T-cell (primary cell): ENCODE measurements around the gene FAM135A. TPM values are rescaled to one million over a fixed set of nuclear protein-coding genes. Genes with fewer than 3 reads are reported as not detected.

ENCODE experiments used
- ATAC-seq, 4 experiments: fragments of 200-7000 bp in 3 of 4; fragments of 150-1000 bp in 1 of 4; cut with Tn5 transposase; replicated peaks in 1 of 4; 1 replicate in 3 of 4; 2 replicates in 1 of 4; pipeline ENCODE4 v1.10.0; 2021; ENCODE audit warnings: moderate library complexity in 3 of 4, mild to moderate bottlenecking in 2 of 4, moderate number of reproducible peaks in 1 of 4
- CTCF ChIA-PET, 2 donors: fragments of 300-600 bp; sonication (Branson Sonifier 250); formaldehyde crosslinking; loops; one replicate each; lab custom pipeline; 2022; ENCODE audit warnings: antibody characterized with exemption in 2 of 2; lab: Charles Lee
- POLR2A ChIA-PET, 2 donors: fragments of 300-600 bp; sonication (Branson Sonifier 250); formaldehyde crosslinking; loops; one replicate each; lab custom pipeline; 2022; ENCODE audit warnings: antibody characterized with exemption in 2 of 2; lab: Charles Lee
- DNase-seq, 35 experiments: peaks; one replicate each; pipeline versions ENCODE4 v3.0.0 to v3.0.0-alpha.2; 2013 to 2023
- H3K27ac ChIP-seq: one replicate; pipeline ENCODE4 v1.5.1; 2013; ENCODE audit warnings: low read length
- H3K27me3 ChIP-seq, 2 experiments: replicated peaks in 1 of 2; 1 replicate in 1 of 2; 2 replicates in 1 of 2; pipeline versions ENCODE4 v1.6.1 to v1.7.0; 2013; ENCODE audit warnings: low read length in 1 of 2, mixed read lengths in 1 of 2; ENCODE audit not compliant: control insufficient read depth in 2 of 2, insufficient read depth in 2 of 2; ENCODE audit errors: extremely low read depth in 1 of 2
- H3K36me3 ChIP-seq, 2 donors: 1 replicate in 1 of 2; 2 replicates in 1 of 2; pipeline versions ENCODE4 v1.6.1 to v1.7.0; 2013; ENCODE audit warnings: low read length in 1 of 2; ENCODE audit not compliant: control insufficient read depth in 2 of 2, insufficient read depth in 1 of 2; ENCODE audit errors: extremely low read depth in 1 of 2
- H3K4me1 ChIP-seq, 2 experiments: 1 replicate in 1 of 2; 2 replicates in 1 of 2; pipeline versions ENCODE4 v1.6.1 to v1.7.0; 2013; ENCODE audit warnings: low read length in 2 of 2, mixed read lengths in 1 of 2; ENCODE audit not compliant: insufficient read depth in 2 of 2, control insufficient read depth in 1 of 2; ENCODE audit errors: extremely low read depth in 1 of 2
- H3K4me3 ChIP-seq, 2 donors: 1 replicate in 1 of 2; 2 replicates in 1 of 2; pipeline versions ENCODE4 v1.5.1 to v1.7.0; 2013; ENCODE audit warnings: mild to moderate bottlenecking in 2 of 2, low read length in 1 of 2, moderate library complexity in 1 of 2; ENCODE audit not compliant: control insufficient read depth in 1 of 2; ENCODE audit errors: extremely low read depth in 1 of 2
- H3K9me3 ChIP-seq: 2 replicates; pipeline ENCODE4 v1.7.0; 2013
- H3K27ac Mint-ChIP-seq, 2 donors: one replicate each; pipeline ENCODE4 v1.8.0; 2020 to 2021; ENCODE audit warnings: mild to moderate bottlenecking in 2 of 2, mixed read lengths in 2 of 2
- H3K27me3 Mint-ChIP-seq, 2 donors: one replicate each; pipeline ENCODE4 v1.8.0; 2021 to 2022; ENCODE audit warnings: mixed read lengths in 2 of 2
- H3K36me3 Mint-ChIP-seq: one replicate; pipeline ENCODE4 v1.8.0; 2021; ENCODE audit warnings: mixed read lengths
- H3K4me1 Mint-ChIP-seq, 3 donors: one replicate each; pipeline ENCODE4 v1.8.0; 2020 to 2022; ENCODE audit warnings: mixed read lengths in 3 of 3, mild to moderate bottlenecking in 1 of 3
- H3K4me3 Mint-ChIP-seq, 3 donors: one replicate each; pipeline ENCODE4 v1.8.0; 2020 to 2022; ENCODE audit warnings: mild to moderate bottlenecking in 3 of 3, mixed read lengths in 3 of 3, moderate library complexity in 3 of 3
- H3K9me3 Mint-ChIP-seq, 3 donors: one replicate each; pipeline ENCODE4 v1.8.0; 2020 to 2022; ENCODE audit warnings: mixed read lengths in 3 of 3
- WGBS: methylation state at CpG from one replicate; pipeline ENCODE4 v1.1.5; 2013; ENCODE audit warnings: missing lambda C conversion rate; ENCODE audit not compliant: insufficient coverage; 5-methylcytosine and 5-hydroxymethylcytosine counted together
- total RNA-seq, 35 experiments: library from RNA in 6 of 35; stranded (reverse) in 6 of 35; fragments of 120-200 nt in 1 of 35; gene quantifications; one replicate each; pipeline versions ENCODE4 v1.2.1 to v1.2.4 and lab custom pipeline; 2013 to 2026

The FAM135A gene
- total RNA-seq, 5 donors from 2014 or later (not counting 1 experiment from before 2014, with no cell fraction given) = 6.4 to 8.4 (median 7.6) TPM

- no peak overlapping the region for H3K27ac ChIP-seq
- no peak overlapping the region for H3K4me3 Mint-ChIP-seq
- H3K27ac Mint-ChIP-seq = no peak overlapping the region
- H3K9me3 Mint-ChIP-seq = peaks cover 0 to 5% (median 4%) of the 10 kb centered on the region in 3 donors
- POLR2A ChIA-PET = no interaction called here
- H3K4me3 ChIP-seq = no peak overlapping the region
- H3K36me3 ChIP-seq = peaks cover 0 to 6% of the 10 kb centered on the region in 2 donors
- CTCF ChIA-PET = no interaction called here
- H3K27me3 Mint-ChIP-seq = no peaks in the 10 kb centered on the region
- no peaks in the 10 kb centered on the region for H3K4me1 Mint-ChIP-seq
- H3K9me3 ChIP-seq = peaks cover 3% of the 10 kb centered on the region
- H3K27me3 ChIP-seq = no peaks in the 10 kb centered on the region
- no peak for ATAC-seq
- H3K36me3 Mint-ChIP-seq = peaks cover 38% of the 10 kb centered on the region
- H3K4me1 ChIP-seq = no peaks in the 10 kb centered on the region
- DNase-seq = no peak
These were observed 177.1 kb downstream of the FAM135A start for GRCh38 chr6:70590400-70590799.

DNA sequence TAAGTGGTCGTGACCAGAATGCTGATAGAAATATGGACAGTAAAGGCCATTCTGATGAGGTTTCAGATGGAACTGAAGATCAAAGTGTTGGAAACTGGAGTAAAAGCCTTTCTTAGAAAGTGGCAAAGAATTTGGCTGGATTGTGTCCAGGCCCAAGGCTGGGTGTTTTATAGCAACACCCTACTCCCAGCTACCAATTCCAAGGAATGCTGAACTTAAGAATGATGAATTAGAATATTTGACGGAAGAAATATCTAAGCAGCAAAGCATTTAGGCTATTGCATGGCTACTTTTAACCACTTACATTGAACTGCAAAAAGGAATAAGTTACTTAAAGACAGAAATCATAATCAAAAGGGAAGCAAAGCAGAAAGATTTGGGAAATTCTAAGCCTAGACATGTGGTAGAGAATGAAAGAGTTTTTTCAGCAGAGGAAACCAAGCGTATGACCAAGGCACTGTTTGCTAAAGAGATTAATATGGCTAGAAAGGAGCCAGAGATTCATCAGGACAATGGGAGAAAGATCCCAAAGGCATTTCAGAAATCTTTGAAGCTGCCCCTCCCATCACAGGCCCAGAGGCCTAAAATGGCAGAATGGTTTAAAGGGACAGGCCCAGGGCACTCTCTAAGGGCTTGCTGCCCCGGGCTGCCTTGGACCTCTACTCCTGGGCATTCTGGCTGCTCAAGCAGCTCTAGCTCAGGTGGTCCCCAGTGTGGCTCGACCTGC is 179.2 kb downstream of the FAM135A start:
- H3K9me3 Mint-ChIP-seq = peaks cover 0 to 5% (median 4%) of the 10 kb centered on the region in 3 donors
- Histone ChIP-seq H3K36me3 (no peaks in the 10 kb centered on the region), H3K4me1 (no peaks in the 10 kb centered on the region), H3K9me3 (peaks cover 3% of the 10 kb centered on the region), H3K4me3 (no peak overlapping the region), H3K27me3 (no peaks in the 10 kb centered on the region), H3K27ac (no peak overlapping the region)
- H3K4me1 Mint-ChIP-seq = no peaks in the 10 kb centered on the region
- ATAC-seq (no peak), DNase-seq (no peak)
- H3K4me3 Mint-ChIP-seq = no peak overlapping the region
- H3K27ac Mint-ChIP-seq = no peak overlapping the region
- 78% methylated on average over 4 of the region's 5 CpGs for WGBS
- ChIA-PET POLR2A (no interaction called here), CTCF (no interaction called here)
- peaks cover 25% of the 10 kb centered on the region for H3K36me3 Mint-ChIP-seq
- no peaks in the 10 kb centered on the region for H3K27me3 Mint-ChIP-seq

- Mint-ChIP-seq H3K27ac (no peak overlapping the region), H3K4me3 (no peak overlapping the region), H3K9me3 (peaks cover 0 to 5% (median 4%) of the 10 kb centered on the region in 3 donors), H3K36me3 (peaks cover 25% of the 10 kb centered on the region), H3K4me1 (no peaks in the 10 kb centered on the region), H3K27me3 (no peaks in the 10 kb centered on the region)
- H3K4me3 ChIP-seq = no peak overlapping the region
- peaks cover 3% of the 10 kb centered on the region for H3K9me3 ChIP-seq
- CTCF ChIA-PET = interaction anchor here in 1 of 2 donors (0.6 kb wide), 1 partner anchor 84 kb away, joined by 5 read pairs; no protein-coding TSS in a partner anchor
- WGBS = 72% methylated on average over 2 of the region's 3 CpGs
- DNase-seq (no peak), ATAC-seq (no peak)
- H3K27me3 ChIP-seq = no peaks in the 10 kb centered on the region
- no peaks in the 10 kb centered on the region for H3K36me3 ChIP-seq
- H3K4me1 ChIP-seq = no peaks in the 10 kb centered on the region
- POLR2A ChIA-PET = no interaction called here
- no peak overlapping the region for H3K27ac ChIP-seq
These were observed 179.8 kb downstream of the FAM135A start for GRCh38 chr6:70593118-70593486.

DNA sequence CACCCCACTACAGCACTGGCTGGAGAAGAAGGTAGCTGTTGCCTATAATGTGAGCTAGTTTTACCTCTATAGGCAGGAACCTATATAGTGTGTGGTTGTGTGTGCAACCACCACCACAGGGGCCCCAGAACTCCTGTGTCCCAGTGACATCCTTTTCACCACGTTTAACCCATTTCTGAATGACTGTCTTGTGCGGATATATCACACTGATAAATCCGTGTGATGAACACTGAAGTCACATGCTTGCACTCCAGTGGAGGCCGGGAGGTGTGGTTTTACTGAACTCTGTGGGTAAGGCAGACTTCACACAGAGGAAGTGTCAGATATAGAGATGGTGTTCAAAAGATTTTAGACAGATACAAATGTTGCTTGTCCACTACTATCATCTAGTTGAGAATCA is 185.9 kb downstream of the FAM135A start:
- Mint-ChIP-seq H3K27ac (no peak overlapping the region), H3K27me3 (no peaks in the 10 kb centered on the region), H3K4me3 (no peak overlapping the region), H3K9me3 (peaks cover under 1 to 8% (median under 1%) of the 10 kb centered on the region in 3 donors), H3K36me3 (peaks cover 7% of the 10 kb centered on the region), H3K4me1 (peaks cover 4 to 9% (median 7%) of the 10 kb centered on the region in 3 donors)
- Histone ChIP-seq H3K9me3 (peaks cover 2% of the 10 kb centered on the region), H3K4me1 (peaks cover 3 to 5% of the 10 kb centered on the region in 2 experiments), H3K4me3 (no peak overlapping the region), H3K36me3 (no peaks in the 10 kb centered on the region), H3K27ac (no peak overlapping the region), H3K27me3 (peaks cover 0 to 2% of the 10 kb centered on the region in 2 experiments)
- ChIA-PET CTCF (interaction anchor here in 1 of 2 donors (0.7 kb wide), 1 partner anchor 20 kb away, joined by 3 read pairs; no protein-coding TSS in a partner anchor), POLR2A (interaction anchor here (0.6 to 0.8 kb wide), 2 partner anchors 23 to 37 kb away, joined by 3 to 7 read pairs; no protein-coding TSS in a partner anchor)
- DNase-seq = peak in 5 of 35 experiments; percentile 2 to 20 (median 9)
- ATAC-seq = peak; percentile 27 to 71 (median 66)
- 37% methylated on average over 2 of the region's 4 CpGs for WGBS

- ATAC-seq (no peak), DNase-seq (no peak)
- ChIA-PET POLR2A (interaction anchor here in 1 of 2 donors (1.0 kb wide), 1 partner anchor 788 kb away, joined by 3 read pairs; no protein-coding TSS in a partner anchor), CTCF (interaction anchor here (0.5 to 0.6 kb wide), 2 partner anchors 12 to 84 kb away, joined by 3 read pairs; no protein-coding TSS in a partner anchor)
- Histone ChIP-seq H3K27ac (no peak overlapping the region), H3K36me3 (no peaks in the 10 kb centered on the region), H3K4me3 (no peak overlapping the region), H3K27me3 (peaks cover 0 to 8% of the 10 kb centered on the region in 2 experiments), H3K4me1 (peaks cover 3 to 5% of the 10 kb centered on the region in 2 experiments), H3K9me3 (no peaks in the 10 kb centered on the region)
- Mint-ChIP-seq H3K27ac (no peak overlapping the region), H3K4me1 (peaks cover 4 to 9% (median 7%) of the 10 kb centered on the region in 3 donors), H3K9me3 (peaks cover 5 to 11% (median 7%) of the 10 kb centered on the region in 3 donors), H3K27me3 (no peaks in the 10 kb centered on the region), H3K36me3 (peaks cover 9% of the 10 kb centered on the region), H3K4me3 (no peak overlapping the region)
- no CpG with 5 or more reads among the region's 3 CpGs for WGBS
These were observed 187.7 kb downstream of the FAM135A start for GRCh38 chr6:70601014-70601413.

GRCh38 chr6:70604254-70604653 is 190.9 kb downstream of the FAM135A start:
- Mint-ChIP-seq H3K4me3 (no peak overlapping the region), H3K4me1 (peaks cover 10 to 20% (median 13%) of the 10 kb centered on the region in 3 donors), H3K27ac (no peak overlapping the region), H3K36me3 (peaks cover 9% of the 10 kb centered on the region), H3K9me3 (peaks cover 7 to 11% (median 9%) of the 10 kb centered on the region in 3 donors), H3K27me3 (peaks cover 0 to 2% of the 10 kb centered on the region in 2 donors)
- ChIA-PET POLR2A (no interaction called here), CTCF (interaction anchor here in 1 of 2 donors (0.6 kb wide), 1 partner anchor 81 kb away, joined by 4 read pairs; no protein-coding TSS in a partner anchor)
- WGBS = 96% methylated on average over 5 of the region's 6 CpGs
- Histone ChIP-seq H3K27ac (no peak overlapping the region), H3K27me3 (peaks cover 0 to 8% of the 10 kb centered on the region in 2 experiments), H3K36me3 (no peaks in the 10 kb centered on the region), H3K4me1 (peaks cover 3 to 6% of the 10 kb centered on the region in 2 experiments), H3K4me3 (no peak overlapping the region), H3K9me3 (no peaks in the 10 kb centered on the region)
- no peak for DNase-seq
- no peak for ATAC-seq
